HG03432 (cell line): ENCODE data around the gene ZNF804B.

Experiments
- ATAC-seq: cut with Tn5 transposase; IDR thresholded peaks from one replicate; pipeline ENCODE4 v1.9.1; 2021; ENCODE audit warnings: mild to moderate bottlenecking, moderate library complexity; ENCODE audit not compliant: unreplicated experiment

ZNF804B gene

DNA sequence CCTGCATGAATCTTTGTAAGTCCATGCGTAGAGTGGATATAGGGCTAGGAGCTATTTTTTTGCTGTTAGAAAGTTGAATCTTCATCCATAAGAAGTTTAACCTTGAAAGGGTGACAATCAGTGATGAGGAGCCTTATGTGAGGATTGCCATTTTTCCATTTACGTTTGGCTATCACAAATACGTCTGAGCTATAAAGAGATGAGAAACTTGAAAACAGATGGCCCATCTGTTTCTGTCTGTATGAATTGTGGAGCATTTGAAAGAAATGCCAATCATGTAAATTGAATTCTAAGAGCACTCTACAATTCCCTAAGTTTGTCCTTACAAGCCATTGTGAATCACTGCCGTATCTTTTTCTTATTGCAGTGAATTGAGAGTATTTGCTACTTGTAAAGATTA is 205.9 kb downstream of the ZNF804B start:
- no peak for ATAC-seq

DNA sequence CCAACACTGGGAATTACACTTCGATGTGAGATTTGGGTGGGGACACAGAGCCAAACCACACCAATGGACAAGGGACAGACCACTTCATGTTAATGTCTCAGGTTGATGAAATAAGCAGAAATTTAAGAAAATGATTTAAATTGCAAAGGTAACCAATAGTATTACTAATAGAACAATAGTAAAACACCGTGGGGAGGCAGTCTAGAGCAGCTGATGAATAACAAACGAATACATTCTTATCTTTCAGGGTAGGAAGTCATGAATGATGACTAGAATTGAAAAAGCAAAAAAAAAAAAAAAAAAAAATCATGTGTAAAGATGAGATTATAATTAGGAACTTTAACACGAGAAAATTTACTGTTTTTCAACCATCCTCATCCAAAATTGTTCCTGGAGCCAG is 207.9 kb downstream of the ZNF804B start:
- no peak for ATAC-seq

DNA sequence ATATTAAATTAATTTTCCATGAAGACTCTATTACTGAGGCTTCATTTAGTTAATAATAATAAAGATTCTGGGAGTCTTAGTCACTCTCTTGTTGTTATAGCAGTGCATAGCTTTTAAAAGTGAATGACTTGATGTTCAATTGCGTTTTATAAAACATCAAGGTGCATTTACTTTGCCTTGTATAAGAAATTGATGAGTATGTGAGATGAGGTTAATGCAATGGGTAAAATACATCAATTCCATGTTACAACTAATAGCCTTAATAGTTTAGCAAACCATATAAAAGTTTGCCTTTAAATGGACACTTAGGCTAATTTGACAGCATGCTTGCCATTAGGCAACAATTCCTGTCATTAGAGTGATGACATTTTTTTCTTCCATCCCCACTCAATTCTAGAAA is 209.7 kb downstream of the ZNF804B start:
- no peak for ATAC-seq

- ATAC-seq = no peak
Measured at GRCh38 chr7:88985295-88985694, 225.8 kb downstream of the ZNF804B start.

DNA sequence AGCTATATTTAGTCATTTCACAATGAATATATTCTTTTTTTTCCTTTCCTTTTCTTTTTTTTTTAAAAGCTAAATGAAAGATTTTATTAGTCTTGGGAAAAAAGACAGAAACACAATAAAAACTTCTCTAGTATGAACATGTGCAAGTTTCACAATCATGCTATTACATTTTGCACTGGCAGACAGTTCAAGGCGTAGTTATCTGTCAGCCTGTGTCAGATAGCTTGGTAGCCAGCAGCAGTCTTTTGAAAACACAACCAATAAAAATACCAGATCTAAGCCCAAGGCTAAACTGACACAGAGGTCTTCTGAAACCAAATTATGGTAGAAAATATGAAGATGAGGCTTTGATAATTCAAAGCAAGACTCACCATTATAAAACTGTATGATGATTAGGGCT is 241.8 kb downstream of the ZNF804B start:
- no peak for ATAC-seq

- peak; percentile 86 for ATAC-seq
Measured at GRCh38 chr7:89002981-89003956, 243.8 kb downstream of the ZNF804B start.

- ATAC-seq = no peak
Measured at GRCh38 chr7:89012016-89012415, 252.5 kb downstream of the ZNF804B start.

DNA sequence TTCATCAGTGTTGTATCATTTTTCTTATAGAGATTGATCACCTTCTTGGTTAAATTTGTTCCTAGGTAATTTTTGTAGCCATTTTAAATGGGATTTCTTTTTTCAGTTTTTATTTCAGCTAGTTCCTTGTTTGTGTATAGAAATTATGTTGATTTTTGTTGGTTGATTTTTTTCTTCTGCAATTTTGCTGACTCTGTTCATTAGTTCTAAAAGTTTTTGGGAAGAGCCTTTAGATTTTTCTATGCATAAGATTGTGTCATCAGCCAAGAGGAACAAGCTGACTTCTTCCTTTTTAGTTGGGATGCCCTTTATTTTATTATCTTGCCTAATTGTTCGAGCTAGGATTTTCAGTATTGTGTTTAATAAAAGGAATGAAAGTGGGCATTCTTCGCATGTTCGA is 258.2 kb downstream of the ZNF804B start:
- ATAC-seq = no peak

DNA sequence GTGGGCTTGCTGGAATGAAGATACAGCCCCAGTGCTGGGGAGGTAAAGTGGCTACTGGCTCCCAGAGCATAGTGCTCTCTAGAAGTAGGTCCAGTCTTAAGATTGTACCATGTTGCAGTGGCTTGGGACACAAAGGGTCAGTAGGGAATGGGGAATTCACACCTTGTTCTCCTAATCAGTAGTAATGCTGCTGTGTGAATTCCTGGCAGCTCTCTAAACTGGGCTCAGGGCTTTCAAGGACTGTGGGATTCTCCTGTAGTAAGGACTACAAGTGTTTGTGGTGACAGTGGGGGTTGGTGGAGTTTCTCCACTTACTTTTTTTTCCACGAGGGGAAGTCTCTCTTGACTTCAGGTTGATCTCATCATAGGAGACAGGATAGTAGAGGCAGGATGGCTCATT is 262.2 kb downstream of the ZNF804B start:
- ATAC-seq = no peak

DNA sequence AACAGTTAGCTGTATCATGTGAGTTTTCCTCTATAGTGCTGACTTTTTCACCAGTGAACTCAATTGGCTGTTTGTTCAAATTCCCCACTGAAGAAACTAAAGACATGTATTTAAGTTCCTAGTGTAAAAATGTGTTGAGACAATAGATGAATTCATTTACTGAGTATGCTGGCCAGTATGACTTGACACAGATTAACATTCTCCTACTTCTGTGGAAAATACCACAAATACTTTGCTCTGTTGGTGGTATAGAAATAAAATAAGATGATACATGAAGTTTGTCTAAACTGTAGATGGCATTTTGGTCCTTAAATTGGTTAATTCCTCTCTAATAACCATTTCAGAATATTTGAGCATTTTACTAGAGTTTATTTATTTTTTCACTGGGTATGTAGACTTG is 263.7 kb downstream of the ZNF804B start:
- no peak for ATAC-seq

- no peak for ATAC-seq
Measured at GRCh38 chr7:89023877-89024276, 264.4 kb downstream of the ZNF804B start.

GRCh38 chr7:89027781-89028180 is 268.3 kb downstream of the ZNF804B start:
- no peak for ATAC-seq

- no peak for ATAC-seq
Measured at GRCh38 chr7:89028319-89028718, 268.8 kb downstream of the ZNF804B start.

DNA sequence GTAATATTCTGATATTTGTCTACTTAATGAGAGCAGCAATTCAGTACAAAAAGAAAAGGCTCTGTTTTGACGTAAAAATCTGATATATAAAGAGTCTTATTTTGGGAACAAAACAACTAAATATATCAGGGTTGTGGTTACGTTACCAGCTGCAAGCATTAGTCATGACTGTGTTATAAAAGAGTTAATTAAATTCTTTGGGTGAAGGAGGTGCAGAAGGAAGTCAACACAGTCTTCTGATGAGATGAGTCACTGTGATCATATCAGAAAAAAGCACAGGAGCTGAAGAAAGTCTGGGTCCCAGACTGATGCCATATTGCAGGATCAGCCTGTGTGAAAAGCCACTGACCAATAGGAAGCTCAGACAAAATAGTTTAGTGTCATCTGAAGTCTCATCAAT is 270.4 kb downstream of the ZNF804B start:
- ATAC-seq = peak; percentile 58

DNA sequence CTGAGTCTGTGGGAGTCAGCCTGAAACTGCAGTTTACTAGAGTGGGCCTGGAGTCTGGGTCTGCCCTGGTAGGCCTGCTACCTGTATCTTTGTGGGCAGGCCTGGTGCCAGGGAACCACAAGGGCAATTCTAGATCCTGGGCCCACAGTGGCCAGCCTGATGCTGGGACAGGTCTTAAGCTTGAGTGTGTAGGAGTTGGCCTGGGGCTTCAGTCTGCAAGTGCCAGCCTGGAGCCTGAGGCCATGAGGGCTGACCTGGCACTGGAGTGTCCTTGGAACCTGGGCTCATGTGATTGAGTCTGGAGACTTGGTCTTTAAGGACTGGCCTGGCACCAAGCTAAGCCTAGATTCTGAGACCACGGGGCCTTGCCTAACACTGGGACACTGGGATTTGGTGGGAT is 281.7 kb downstream of the ZNF804B start:
- ATAC-seq = no peak

GRCh38 chr7:89042940-89043339 is 283.4 kb downstream of the ZNF804B start:
- ATAC-seq = no peak

- no peak for ATAC-seq
Measured at GRCh38 chr7:89049043-89049442, 289.5 kb downstream of the ZNF804B start.

GRCh38 chr7:89053130-89053529 is 293.6 kb downstream of the ZNF804B start:
- no peak for ATAC-seq

DNA sequence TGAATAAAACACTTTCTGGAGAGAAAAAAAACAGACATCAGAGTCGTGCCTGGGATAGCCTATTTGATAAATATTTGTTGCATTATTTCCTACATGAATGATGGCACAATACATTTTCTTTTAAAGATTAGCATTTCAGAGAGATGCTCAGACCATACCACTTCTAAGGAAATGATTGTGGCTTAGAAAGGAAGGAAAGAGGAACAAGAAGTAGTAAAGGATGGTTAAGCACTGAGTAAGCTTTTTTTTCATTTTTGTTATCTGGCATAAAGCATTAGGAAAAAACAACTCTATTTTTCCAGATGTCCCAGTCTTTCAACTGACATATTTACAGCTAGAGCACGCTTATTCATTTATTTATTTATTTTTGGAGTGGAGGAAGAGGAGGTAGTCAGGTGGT is 294.9 kb downstream of the ZNF804B start:
- no peak for ATAC-seq

- ATAC-seq = no peak
Measured at GRCh38 chr7:89060234-89060633, 300.7 kb downstream of the ZNF804B start.

GRCh38 chr7:89064831-89065230 is 305.3 kb downstream of the ZNF804B start:
- no peak for ATAC-seq

GRCh38 chr7:89067048-89067447 is 307.5 kb downstream of the ZNF804B start:
- ATAC-seq = no peak

DNA sequence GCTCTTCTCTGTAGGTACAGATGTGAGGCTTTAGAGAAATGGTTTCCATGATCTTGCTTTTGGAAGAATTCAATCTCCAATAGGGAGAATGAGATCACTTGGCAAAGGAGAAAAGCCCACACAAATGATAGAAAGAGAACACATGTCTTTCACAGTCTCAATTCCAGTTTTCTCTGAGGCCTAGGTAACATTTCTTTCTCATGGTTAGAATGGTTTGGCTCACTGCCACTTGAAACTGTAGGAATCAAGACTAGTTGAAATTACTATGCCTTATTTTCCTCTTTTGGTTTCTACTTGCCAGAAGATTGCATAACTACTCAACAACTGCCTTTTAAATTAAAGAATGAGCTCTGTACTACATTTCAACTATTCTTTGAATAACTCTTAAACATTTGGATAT is 312.6 kb downstream of the ZNF804B start:
- ATAC-seq = no peak
